ENCODE results near the gene DOCK4.

DOCK4 gene

GRCh38 chr7:111718886-111719285, 487.3 kb downstream of the DOCK4 start:
- H3K4me3 ChIP-seq (replicated peaks; ENCODE audit: insufficient read depth, low read length): no peak overlapping the region
- H3K27ac ChIP-seq (replicated peaks): no peak overlapping the region
- no peak for TF ChIP-seq SPI1 (IDR thresholded peaks at IDR 0.05; ENCODE audit: borderline replicate concordance, low read depth)
- no peaks in the 10 kb centered on the region for H3K27me3 ChIP-seq (ENCODE audit: insufficient read depth, poor library complexity, severe bottlenecking)
- no peak for DNase-seq (ENCODE audit: low read depth in 1 of 2, low spot score in 1 of 2)

- TF ChIP-seq CTCF (IDR thresholded peaks at IDR 0.05; ENCODE audit: insufficient read depth, low read length) (no peak), REST (IDR thresholded peaks at IDR 0.05; ENCODE audit: insufficient replicate concordance, low read depth) (no peak), GABPA (IDR thresholded peaks at IDR 0.05; ENCODE audit: low read depth) (no peak)
- Histone ChIP-seq H3K27ac (replicated peaks) (no peak overlapping the region), H3K4me3 (replicated peaks; ENCODE audit: insufficient read depth, low read length) (no peak overlapping the region), H3K27me3 (ENCODE audit: insufficient read depth, poor library complexity, severe bottlenecking) (no peaks in the 10 kb centered on the region)
- DNase-seq (ENCODE audit: low read depth in 1 of 2, low spot score in 1 of 2): no peak
Measured at GRCh38 chr7:111711426-111712065, 494.7 kb downstream of the DOCK4 start.

GRCh38 chr7:111710839-111711380, 495.3 kb downstream of the DOCK4 start:
- H3K4me3 ChIP-seq (replicated peaks; ENCODE audit: insufficient read depth, low read length): no peak overlapping the region
- no peak for DNase-seq (ENCODE audit: low read depth in 1 of 2, low spot score in 1 of 2)
- no peak overlapping the region for H3K27ac ChIP-seq (replicated peaks)
- H3K27me3 ChIP-seq (ENCODE audit: insufficient read depth, poor library complexity, severe bottlenecking): no peaks in the 10 kb centered on the region
- TF ChIP-seq SPI1 (IDR thresholded peaks at IDR 0.05; ENCODE audit: borderline replicate concordance, low read depth) (no peak), POLR2AphosphoS5 (IDR thresholded peaks at IDR 0.05; ENCODE audit: low read depth) (no peak), CTCF (IDR thresholded peaks at IDR 0.05; ENCODE audit: insufficient read depth, low read length) (no peak), GABPA (IDR thresholded peaks at IDR 0.05; ENCODE audit: low read depth) (no peak), REST (IDR thresholded peaks at IDR 0.05; ENCODE audit: insufficient replicate concordance, low read depth) (no peak)

GRCh38 chr7:111708072-111708471, 498.1 kb downstream of the DOCK4 start:
- H3K27me3 ChIP-seq (ENCODE audit: insufficient read depth, poor library complexity, severe bottlenecking): no peaks in the 10 kb centered on the region
- no peak for DNase-seq (ENCODE audit: low read depth in 1 of 2, low spot score in 1 of 2)
- no peak overlapping the region for H3K4me3 ChIP-seq (replicated peaks; ENCODE audit: insufficient read depth, low read length)
- TF ChIP-seq CTCF (IDR thresholded peaks at IDR 0.05; ENCODE audit: insufficient read depth, low read length) (no peak), POLR2AphosphoS5 (IDR thresholded peaks at IDR 0.05; ENCODE audit: low read depth) (no peak), REST (IDR thresholded peaks at IDR 0.05; ENCODE audit: insufficient replicate concordance, low read depth) (no peak), GABPA (IDR thresholded peaks at IDR 0.05; ENCODE audit: low read depth) (no peak), SPI1 (IDR thresholded peaks at IDR 0.05; ENCODE audit: borderline replicate concordance, low read depth) (no peak)
- no peak overlapping the region for H3K27ac ChIP-seq (replicated peaks)
